Common myeloid progenitor, CD34-positive (primary cell): ENCODE measurements around the gene MROH7.

ENCODE experiments used
- CTCF ChIA-PET: fragments of 350-600 bp; sonication (Branson Sonifier 250); formaldehyde crosslinking; loops from one replicate; lab custom pipeline; 2021; ENCODE audit warnings: antibody characterized with exemption; lab: Charles Lee
- POLR2A ChIA-PET: fragments of 350-600 bp; sonication (Branson Sonifier 250); formaldehyde crosslinking; loops from one replicate; lab custom pipeline; 2021; ENCODE audit warnings: antibody characterized with exemption; lab: Charles Lee
- DNase-seq, 3 donors: peaks; one replicate each; pipeline versions ENCODE4 v3.0.0 to v3.0.0-alpha.2; 2013
- H3K27ac ChIP-seq, 2 experiments: 1 replicate in 1 of 2; 2 replicates in 1 of 2; pipeline ENCODE4 v1.7.0; 2013; ENCODE audit warnings: inconsistent platforms in 2 of 2, low read length in 2 of 2, mild to moderate bottlenecking in 2 of 2, low read depth in 1 of 2, moderate library complexity in 1 of 2; ENCODE audit not compliant: severe bottlenecking in 2 of 2, insufficient read depth in 1 of 2, poor library complexity in 1 of 2
- H3K27me3 ChIP-seq, 5 experiments: replicated peaks in 2 of 5; 1 replicate in 3 of 5; 2 replicates in 2 of 5; pipeline versions ENCODE4 v1.6.1 to v1.7.0; 2013; ENCODE audit warnings: low read length in 4 of 5, mild to moderate bottlenecking in 2 of 5, moderate library complexity in 2 of 5, inconsistent platforms in 1 of 5; ENCODE audit not compliant: insufficient read depth in 5 of 5, control insufficient read depth in 4 of 5
- H3K36me3 ChIP-seq, 4 experiments: 1 replicate in 2 of 4; 2 replicates in 2 of 4; pipeline versions ENCODE4 v1.6.1 to v1.7.0; 2013; ENCODE audit warnings: low read length in 3 of 4, control low read depth in 1 of 4, mild to moderate bottlenecking in 1 of 4; ENCODE audit not compliant: control insufficient read depth in 4 of 4, insufficient read depth in 4 of 4
- H3K4me1 ChIP-seq, 4 experiments: 1 replicate in 3 of 4; 2 replicates in 1 of 4; pipeline versions ENCODE4 v1.6.1 to v1.7.1; 2013; ENCODE audit warnings: low read length in 3 of 4, mild to moderate bottlenecking in 3 of 4, control low read depth in 1 of 4, inconsistent platforms in 1 of 4, moderate library complexity in 1 of 4; ENCODE audit not compliant: control insufficient read depth in 4 of 4, insufficient read depth in 4 of 4; ENCODE audit errors: control extremely low read depth in 1 of 4
- H3K4me3 ChIP-seq, 7 experiments: 1 replicate in 4 of 7; 2 replicates in 3 of 7; pipeline versions ENCODE4 v1.5.1 to v1.7.0; 2013; ENCODE audit warnings: mild to moderate bottlenecking in 7 of 7, low read length in 6 of 7, moderate library complexity in 6 of 7, inconsistent platforms in 2 of 7, low read depth in 2 of 7, control low read depth in 1 of 7; ENCODE audit not compliant: insufficient read depth in 4 of 7, control insufficient read depth in 1 of 7; ENCODE audit errors: extremely low read depth in 1 of 7
- H3K9me3 ChIP-seq, 5 experiments: 1 replicate in 4 of 5; 2 replicates in 1 of 5; pipeline versions ENCODE4 v1.6.1 to v1.7.1; 2013; ENCODE audit warnings: low read length in 4 of 5, mild to moderate bottlenecking in 2 of 5, inconsistent platforms in 1 of 5, low read depth in 1 of 5, moderate library complexity in 1 of 5; ENCODE audit not compliant: control insufficient read depth in 4 of 5, insufficient read depth in 2 of 5; ENCODE audit errors: control extremely low read depth in 1 of 5
- WGBS: methylation state at CpG from one replicate; pipeline ENCODE4 v1.1.5; 2013; ENCODE audit not compliant: insufficient coverage; 5-methylcytosine and 5-hydroxymethylcytosine counted together

MROH7 gene

DNA sequence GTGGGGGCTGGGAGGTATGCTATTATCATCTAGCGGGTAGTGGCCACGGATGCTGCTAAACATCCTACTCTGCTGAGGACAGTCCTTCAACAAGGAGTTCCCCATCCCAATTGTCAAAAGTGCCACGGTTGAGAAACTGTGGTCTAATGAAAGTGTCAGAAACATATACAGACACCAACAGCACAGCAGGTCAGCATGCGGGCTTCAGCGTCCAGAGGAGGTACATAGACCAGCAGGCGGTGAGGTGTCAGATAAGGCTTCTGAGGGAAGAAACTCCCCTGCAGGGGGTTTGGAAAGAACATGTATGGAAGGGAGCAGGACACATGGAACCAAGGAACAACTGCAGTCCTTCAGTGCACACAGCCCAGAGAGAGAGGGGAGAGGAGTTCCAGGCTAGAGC, 69.3 kb downstream of the MROH7 start:
- H3K4me3 ChIP-seq, result no peak overlapping the region
- H3K27ac ChIP-seq, result no peak overlapping the region
- CTCF ChIA-PET, result no interaction called here
- peaks cover 0 to 6% (median 2%) of the 10 kb centered on the region in 4 experiments for H3K4me1 ChIP-seq
- H3K36me3 ChIP-seq, result peaks cover 0 to 5% (median 1%) of the 10 kb centered on the region in 4 experiments
- 92% methylated on average over 3 of the region's 6 CpGs for WGBS
- peaks cover 0 to 2% (median 0%) of the 10 kb centered on the region in 5 experiments for H3K27me3 ChIP-seq
- no peak for DNase-seq
- H3K9me3 ChIP-seq, result no peaks in the 10 kb centered on the region
- POLR2A ChIA-PET, result no interaction called here

GRCh38 chr1:54711536-54711935, 70.0 kb downstream of the MROH7 start:
- H3K4me1 ChIP-seq, result peaks cover 0 to 13% (median 8%) of the 10 kb centered on the region in 4 experiments
- no peak for DNase-seq
- no peak overlapping the region for H3K27ac ChIP-seq
- CTCF ChIA-PET, result no interaction called here
- peaks cover 0 to 2% (median under 1%) of the 10 kb centered on the region in 4 experiments for H3K36me3 ChIP-seq
- POLR2A ChIA-PET, result no interaction called here
- H3K9me3 ChIP-seq, result no peaks in the 10 kb centered on the region
- H3K27me3 ChIP-seq, result peaks cover 0 to 2% (median 0%) of the 10 kb centered on the region in 5 experiments
- no peak overlapping the region for H3K4me3 ChIP-seq
- WGBS, result 83% methylated on average over 6 of the region's 10 CpGs

- H3K9me3 ChIP-seq, result no peaks in the 10 kb centered on the region
- DNase-seq, result no peak
- H3K27me3 ChIP-seq, result peaks cover 0 to 2% (median 0%) of the 10 kb centered on the region in 5 experiments
- H3K36me3 ChIP-seq, result peaks cover 0 to 19% (median 17%) of the 10 kb centered on the region in 4 experiments
- H3K4me1 ChIP-seq, result peaks cover 4 to 15% (median 12%) of the 10 kb centered on the region in 4 experiments
- peak overlapping the region; percentile 73 to 97 (median 94) for H3K4me3 ChIP-seq
- ChIA-PET CTCF (interaction anchor here (1.0 to 1.7 kb wide), 2 partner anchors 9 to 12 kb away, joined by 5 to 7 read pairs; no protein-coding TSS in a partner anchor), POLR2A (no interaction called here)
- peak overlapping the region in 1 of 2 experiments; percentile 32 for H3K27ac ChIP-seq
- 87% methylated on average over 4 of the region's 7 CpGs for WGBS
Measured at GRCh38 chr1:54714881-54715492, 73.4 kb downstream of the MROH7 start.

- DNase-seq, result peak; percentile 80 to 85 (median 85)
- no peaks in the 10 kb centered on the region for H3K9me3 ChIP-seq
- ChIA-PET POLR2A (no interaction called here), CTCF (interaction anchor here (1.0 to 1.7 kb wide), 3 partner anchors 10 to 49 kb away, joined by 3 to 7 read pairs (median 5); no protein-coding TSS in a partner anchor)
- WGBS, result under 1% methylated on average over 39 of the region's 51 CpGs
- peaks cover 4 to 15% (median 12%) of the 10 kb centered on the region in 4 experiments for H3K4me1 ChIP-seq
- H3K27me3 ChIP-seq, result peaks cover 0 to 2% (median 0%) of the 10 kb centered on the region in 5 experiments
- H3K36me3 ChIP-seq, result peaks cover 0 to 25% (median 18%) of the 10 kb centered on the region in 4 experiments
- peak within 1 kb of the TSS; percentile 46 to 87 for H3K27ac ChIP-seq
- peak within 1 kb of the TSS; percentile 73 to 97 (median 94) for H3K4me3 ChIP-seq
Measured at GRCh38 chr1:54715493-54716298, 74.1 kb downstream of the MROH7 start, which contains the start of gene TTC4. Gene TTC4 (plus strand): TSS chr1:54715861. CDS start chr1:54715909, 48 bp downstream.

GRCh38 chr1:54716299-54717047, 74.9 kb downstream of the MROH7 start:
- CTCF ChIA-PET, result interaction anchor here (0.8 to 1.7 kb wide), 3 partner anchors 10 to 50 kb away, joined by 3 to 7 read pairs (median 3); no protein-coding TSS in a partner anchor
- Histone ChIP-seq H3K27ac (peak overlapping the region in 1 of 2 experiments; percentile 87), H3K27me3 (peaks cover 0 to 2% (median 0%) of the 10 kb centered on the region in 5 experiments), H3K36me3 (peaks cover 4 to 32% (median 22%) of the 10 kb centered on the region in 4 experiments), H3K9me3 (no peaks in the 10 kb centered on the region), H3K4me3 (peak overlapping the region in 6 of 7 experiments; percentile 90 to 97 (median 94)), H3K4me1 (peaks cover 4 to 15% (median 12%) of the 10 kb centered on the region in 4 experiments)
- POLR2A ChIA-PET, result no interaction called here
- WGBS, result 60% methylated on average over 5 of the region's 8 CpGs
- DNase-seq, result no peak

- Histone ChIP-seq H3K36me3 (peaks cover 31 to 80% (median 59%) of the 10 kb centered on the region in 4 experiments), H3K4me1 (peaks cover 0 to 3% (median 2%) of the 10 kb centered on the region in 4 experiments), H3K9me3 (peaks cover 6 to 18% (median 9%) of the 10 kb centered on the region in 5 experiments), H3K27ac (no peak overlapping the region), H3K4me3 (no peak overlapping the region), H3K27me3 (no peaks in the 10 kb centered on the region)
- DNase-seq, result no peak
- ChIA-PET POLR2A (interaction anchor here (0.7 kb wide), 1 partner anchor 866 kb away, joined by 4 read pairs; no protein-coding TSS in a partner anchor), CTCF (interaction anchor here (1.1 kb wide), 1 partner anchor 17 kb away, joined by 4 read pairs; no protein-coding TSS in a partner anchor)
Measured at GRCh38 chr1:54721719-54722118, 80.1 kb downstream of the MROH7 start.
